ENCODE data around the gene SETBP1. TPM values are rescaled to one million over a fixed set of nuclear protein-coding genes. Genes with fewer than 3 reads are reported as not detected.

SETBP1 gene
- total RNA-seq, 1 experiment from 2014 or later = 9.6 TPM

- H3K9me3 Mint-ChIP-seq = no peaks in the 10 kb centered on the region
- ChIA-PET POLR2A (no interaction called here), CTCF (interaction anchor here (0.5 to 1.7 kb wide), 3 partner anchors 147 to 386 kb away, joined by 3 to 4 read pairs (median 3); no protein-coding TSS in a partner anchor)
- ATAC-seq (peak; percentile 69), DNase-seq (ENCODE audit: low spot score) (no peak)
- TF ChIP-seq, protein P1, sequence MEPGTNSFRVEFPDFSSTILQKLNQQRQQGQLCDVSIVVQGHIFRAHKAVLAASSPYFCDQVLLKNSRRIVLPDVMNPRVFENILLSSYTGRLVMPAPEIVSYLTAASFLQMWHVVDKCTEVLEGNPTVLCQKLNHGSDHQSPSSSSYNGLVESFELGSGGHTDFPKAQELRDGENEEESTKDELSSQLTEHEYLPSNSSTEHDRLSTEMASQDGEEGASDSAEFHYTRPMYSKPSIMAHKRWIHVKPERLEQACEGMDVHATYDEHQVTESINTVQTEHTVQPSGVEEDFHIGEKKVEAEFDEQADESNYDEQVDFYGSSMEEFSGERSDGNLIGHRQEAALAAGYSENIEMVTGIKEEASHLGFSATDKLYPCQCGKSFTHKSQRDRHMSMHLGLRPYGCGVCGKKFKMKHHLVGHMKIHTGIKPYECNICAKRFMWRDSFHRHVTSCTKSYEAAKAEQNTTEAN (CRISPR knock-in tag; IDR thresholded peaks at IDR 0.05) = no peak
- peak; percentile 86 for TF ChIP-seq ZNF423 (CRISPR knock-in tag; IDR thresholded peaks at IDR 0.05)
- peaks cover 27% of the 10 kb centered on the region for H3K4me1 Mint-ChIP-seq
- H3K4me3 Mint-ChIP-seq = no peak overlapping the region
- peak overlapping the region; percentile 26 for H3K27ac Mint-ChIP-seq
- H3K27me3 Mint-ChIP-seq (ENCODE audit: low read depth) = no peaks in the 10 kb centered on the region
- H3K36me3 Mint-ChIP-seq = no peaks in the 10 kb centered on the region
Measured at GRCh38 chr18:44826418-44827259, 146.0 kb downstream of the SETBP1 start.

- POLR2A ChIA-PET = no interaction called here
- CTCF ChIA-PET = interaction anchor here (1.7 kb wide), 1 partner anchor 149 kb away, joined by 4 read pairs; no protein-coding TSS in a partner anchor
- TF ChIP-seq CREB1 (CRISPR knock-in tag; IDR thresholded peaks at IDR 0.05) = no peak
- no peak for TF ChIP-seq ATF1 (CRISPR knock-in tag; IDR thresholded peaks at IDR 0.05)
- TF ChIP-seq ZBTB21 (CRISPR knock-in tag; IDR thresholded peaks at IDR 0.05; ENCODE audit: borderline replicate concordance) = no peak
- no peak for TF ChIP-seq GTF2I (CRISPR knock-in tag; conservative IDR thresholded peaks at IDR 0.05)
- no peak for TF ChIP-seq ETV6 (CRISPR knock-in tag; IDR thresholded peaks at IDR 0.05)
- TF ChIP-seq ZNF138 (CRISPR knock-in tag; conservative IDR thresholded peaks at IDR 0.05) = no peak
- TF ChIP-seq, protein P2, sequence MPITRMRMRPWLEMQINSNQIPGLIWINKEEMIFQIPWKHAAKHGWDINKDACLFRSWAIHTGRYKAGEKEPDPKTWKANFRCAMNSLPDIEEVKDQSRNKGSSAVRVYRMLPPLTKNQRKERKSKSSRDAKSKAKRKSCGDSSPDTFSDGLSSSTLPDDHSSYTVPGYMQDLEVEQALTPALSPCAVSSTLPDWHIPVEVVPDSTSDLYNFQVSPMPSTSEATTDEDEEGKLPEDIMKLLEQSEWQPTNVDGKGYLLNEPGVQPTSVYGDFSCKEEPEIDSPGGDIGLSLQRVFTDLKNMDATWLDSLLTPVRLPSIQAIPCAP (CRISPR knock-in tag; IDR thresholded peaks at IDR 0.05) = no peak
- no peak for TF ChIP-seq CBFB (CRISPR knock-in tag; IDR thresholded peaks at IDR 0.05; ENCODE audit: low read depth)
- TF ChIP-seq, protein P3, sequence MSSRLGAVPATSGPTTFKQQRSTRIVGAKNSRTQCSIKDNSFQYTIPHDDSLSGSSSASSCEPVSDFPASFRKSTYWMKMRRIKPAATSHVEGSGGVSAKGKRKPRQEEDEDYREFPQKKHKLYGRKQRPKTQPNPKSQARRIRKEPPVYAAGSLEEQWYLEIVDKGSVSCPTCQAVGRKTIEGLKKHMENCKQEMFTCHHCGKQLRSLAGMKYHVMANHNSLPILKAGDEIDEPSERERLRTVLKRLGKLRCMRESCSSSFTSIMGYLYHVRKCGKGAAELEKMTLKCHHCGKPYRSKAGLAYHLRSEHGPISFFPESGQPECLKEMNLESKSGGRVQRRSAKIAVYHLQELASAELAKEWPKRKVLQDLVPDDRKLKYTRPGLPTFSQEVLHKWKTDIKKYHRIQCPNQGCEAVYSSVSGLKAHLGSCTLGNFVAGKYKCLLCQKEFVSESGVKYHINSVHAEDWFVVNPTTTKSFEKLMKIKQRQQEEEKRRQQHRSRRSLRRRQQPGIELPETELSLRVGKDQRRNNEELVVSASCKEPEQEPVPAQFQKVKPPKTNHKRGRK (CRISPR knock-in tag; IDR thresholded peaks at IDR 0.05; ENCODE audit: borderline replicate concordance) = no peak
- no peak for TF ChIP-seq ATF3 (CRISPR knock-in tag; conservative IDR thresholded peaks at IDR 0.05)
- no peak for TF ChIP-seq JUN (CRISPR knock-in tag; IDR thresholded peaks at IDR 0.05)
- TF ChIP-seq ZNF281 (CRISPR knock-in tag; IDR thresholded peaks at IDR 0.05) = no peak
- no peak for TF ChIP-seq ARID4B (CRISPR knock-in tag; IDR thresholded peaks at IDR 0.05; ENCODE audit: borderline replicate concordance)
- TF ChIP-seq FOXK1 (CRISPR knock-in tag; IDR thresholded peaks at IDR 0.05) = no peak
- TF ChIP-seq AR (CRISPR knock-in tag; IDR thresholded peaks at IDR 0.05) = no peak
- no peak for TF ChIP-seq SMAD4 (CRISPR knock-in tag; IDR thresholded peaks at IDR 0.05)
- TF ChIP-seq RELA (CRISPR knock-in tag; IDR thresholded peaks at IDR 0.05; ENCODE audit: borderline replicate concordance) = no peak
Measured at GRCh38 chr18:44828080-44828479, 147.4 kb downstream of the SETBP1 start.

More at GRCh38 chr18:44828080-44828479, 147.4 kb downstream of the SETBP1 start:
- ATAC-seq (no peak), DNase-seq (ENCODE audit: low spot score) (no peak)
- no peaks in the 10 kb centered on the region for H3K36me3 Mint-ChIP-seq
- no peaks in the 10 kb centered on the region for H3K27me3 Mint-ChIP-seq (ENCODE audit: low read depth)
- no peak overlapping the region for H3K27ac Mint-ChIP-seq
- H3K4me1 Mint-ChIP-seq = peaks cover 31% of the 10 kb centered on the region
- H3K9me3 Mint-ChIP-seq = no peaks in the 10 kb centered on the region
- no peak overlapping the region for H3K4me3 Mint-ChIP-seq
